ENCODE results near the gene SASS6.

DNA sequence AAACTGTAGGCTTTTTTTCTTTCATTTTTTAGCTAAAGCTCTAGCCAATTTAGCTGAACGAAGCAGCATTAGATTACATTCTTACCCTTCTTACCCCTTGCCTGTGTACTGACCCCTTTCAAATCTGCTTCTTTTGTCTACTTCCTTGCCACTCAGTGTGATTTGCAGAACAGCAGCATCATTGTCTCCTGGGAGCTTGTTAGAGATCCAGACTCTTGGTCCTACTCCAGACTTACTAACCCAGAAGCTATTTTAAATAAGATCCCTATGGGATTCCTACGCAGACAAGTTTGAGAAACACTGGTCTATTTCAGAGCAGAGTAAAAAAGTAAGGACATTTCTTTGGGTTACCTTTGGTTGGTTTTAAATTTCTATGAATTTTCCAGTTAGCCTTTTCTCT is 31.5 kb upstream of the SASS6 start:
- TF ChIP-seq, protein P1, sequence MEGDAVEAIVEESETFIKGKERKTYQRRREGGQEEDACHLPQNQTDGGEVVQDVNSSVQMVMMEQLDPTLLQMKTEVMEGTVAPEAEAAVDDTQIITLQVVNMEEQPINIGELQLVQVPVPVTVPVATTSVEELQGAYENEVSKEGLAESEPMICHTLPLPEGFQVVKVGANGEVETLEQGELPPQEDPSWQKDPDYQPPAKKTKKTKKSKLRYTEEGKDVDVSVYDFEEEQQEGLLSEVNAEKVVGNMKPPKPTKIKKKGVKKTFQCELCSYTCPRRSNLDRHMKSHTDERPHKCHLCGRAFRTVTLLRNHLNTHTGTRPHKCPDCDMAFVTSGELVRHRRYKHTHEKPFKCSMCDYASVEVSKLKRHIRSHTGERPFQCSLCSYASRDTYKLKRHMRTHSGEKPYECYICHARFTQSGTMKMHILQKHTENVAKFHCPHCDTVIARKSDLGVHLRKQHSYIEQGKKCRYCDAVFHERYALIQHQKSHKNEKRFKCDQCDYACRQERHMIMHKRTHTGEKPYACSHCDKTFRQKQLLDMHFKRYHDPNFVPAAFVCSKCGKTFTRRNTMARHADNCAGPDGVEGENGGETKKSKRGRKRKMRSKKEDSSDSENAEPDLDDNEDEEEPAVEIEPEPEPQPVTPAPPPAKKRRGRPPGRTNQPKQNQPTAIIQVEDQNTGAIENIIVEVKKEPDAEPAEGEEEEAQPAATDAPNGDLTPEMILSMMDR (conservative IDR thresholded peaks at IDR 0.05 in 1 of 2, IDR thresholded peaks at IDR 0.05 in 1 of 2; ENCODE audit: low read depth in 1 of 2, low read length in 2 of 2): no peak
- TF ChIP-seq EZH2 (IDR thresholded peaks at IDR 0.05; ENCODE audit: low read length, missing control alignments): no peak

All from fibroblast of lung (primary cell).